HEK293 (cell line): Measurements from ENCODE around the gene GPR4.
A peak's percentile ranks its signal among the peaks of the same experiment; 100 is the strongest.

ENCODE experiments used
- GLIS2 ChIP-seq: fragments of 450-650 bp; formaldehyde crosslinking; IDR thresholded peaks from 2 replicates; pipeline ENCODE4 v1.5.1; 2016; ENCODE audit warnings: missing biosample characterization, missing genetic modification characterization
- IKZF3 ChIP-seq: fragments of 450-650 bp; IDR thresholded peaks from 2 replicates; pipeline ENCODE4 v1.5.0; 2018; ENCODE audit warnings: missing biosample characterization, mild to moderate bottlenecking, missing genetic modification characterization, moderate library complexity
- KLF10 ChIP-seq: fragments of 450-650 bp; IDR thresholded peaks from 2 replicates; pipeline ENCODE4 v1.5.1; 2018; ENCODE audit warnings: missing biosample characterization, mild to moderate bottlenecking, missing genetic modification characterization
- KLF17 ChIP-seq: fragments of 450-650 bp; formaldehyde crosslinking; IDR thresholded peaks from 2 replicates; pipeline ENCODE4 v1.5.1; 2016; ENCODE audit warnings: missing biosample characterization, missing genetic modification characterization
- MYNN ChIP-seq: fragments of 450-650 bp; formaldehyde crosslinking; IDR thresholded peaks from 2 replicates; pipeline ENCODE4 v1.5.1; 2016; ENCODE audit warnings: missing biosample characterization, missing genetic modification characterization, borderline replicate concordance
- OVOL3 ChIP-seq: fragments of 450-650 bp; formaldehyde crosslinking; IDR thresholded peaks from 2 replicates; pipeline ENCODE4 v1.5.1; 2016; ENCODE audit warnings: missing biosample characterization, missing genetic modification characterization
- SCRT1 ChIP-seq: fragments of 450-650 bp; formaldehyde crosslinking; IDR thresholded peaks from 2 replicates; pipeline ENCODE4 v1.5.1; 2016; ENCODE audit warnings: missing biosample characterization, missing genetic modification characterization, borderline replicate concordance
- SP3 ChIP-seq: fragments of 450-650 bp; formaldehyde crosslinking; IDR thresholded peaks from 2 replicates; pipeline ENCODE4 v1.5.1; 2016; ENCODE audit warnings: missing biosample characterization, missing genetic modification characterization
- YY1 ChIP-seq: fragments of 450-650 bp; formaldehyde crosslinking; IDR thresholded peaks from 2 replicates; pipeline ENCODE4 v1.5.1; 2018; ENCODE audit warnings: missing biosample characterization, missing genetic modification characterization
- ZBTB20 ChIP-seq: fragments of 450-650 bp; formaldehyde crosslinking; IDR thresholded peaks from 2 replicates; pipeline ENCODE4 v1.5.1; 2016; ENCODE audit warnings: missing biosample characterization, missing genetic modification characterization
- ZBTB44 ChIP-seq: fragments of 450-650 bp; IDR thresholded peaks from 2 replicates; pipeline ENCODE4 v1.5.1; 2018; ENCODE audit warnings: missing biosample characterization, mild to moderate bottlenecking, missing genetic modification characterization
- ZNF114 ChIP-seq: fragments of 450-650 bp; formaldehyde crosslinking; IDR thresholded peaks from 2 replicates; pipeline ENCODE4 v1.5.0; 2017; ENCODE audit warnings: missing biosample characterization, missing genetic modification characterization
- ZNF121 ChIP-seq: fragments of 450-650 bp; formaldehyde crosslinking; IDR thresholded peaks from 2 replicates; pipeline ENCODE4 v1.5.1; 2016; ENCODE audit warnings: missing biosample characterization, missing genetic modification characterization
- ZNF132 ChIP-seq: fragments of 450-650 bp; formaldehyde crosslinking; IDR thresholded peaks from 2 replicates; pipeline ENCODE4 v1.5.1; 2017; ENCODE audit warnings: missing biosample characterization, missing genetic modification characterization, borderline replicate concordance
- ZNF140 ChIP-seq: fragments of 450-650 bp; formaldehyde crosslinking; IDR thresholded peaks from 2 replicates; pipeline ENCODE4 v1.5.1; 2016; ENCODE audit warnings: missing biosample characterization, missing genetic modification characterization
- ZNF157 ChIP-seq: fragments of 450-650 bp; formaldehyde crosslinking; IDR thresholded peaks from 2 replicates; pipeline ENCODE4 v1.5.1; 2016; ENCODE audit warnings: missing biosample characterization, missing genetic modification characterization
- ZNF24 ChIP-seq: fragments of 450-650 bp; formaldehyde crosslinking; IDR thresholded peaks from 2 replicates; pipeline ENCODE4 v1.5.1; 2016; ENCODE audit warnings: missing biosample characterization, missing genetic modification characterization
- ZNF514 ChIP-seq: fragments of 450-650 bp; formaldehyde crosslinking; IDR thresholded peaks from 2 replicates; pipeline ENCODE4 v1.5.1; 2016; ENCODE audit warnings: missing biosample characterization, missing genetic modification characterization
- ZNF521 ChIP-seq: fragments of 450-650 bp; formaldehyde crosslinking; IDR thresholded peaks from 2 replicates; pipeline ENCODE4 v1.5.1; 2017; ENCODE audit warnings: missing biosample characterization, mild to moderate bottlenecking, missing genetic modification characterization
- ZNF561 ChIP-seq: fragments of 450-650 bp; IDR thresholded peaks from 2 replicates; pipeline ENCODE4 v1.5.1; 2018; ENCODE audit warnings: missing biosample characterization, missing genetic modification characterization, borderline replicate concordance
- ZNF571 ChIP-seq: fragments of 450-650 bp; formaldehyde crosslinking; IDR thresholded peaks from 2 replicates; pipeline ENCODE4 v1.5.0; 2017; ENCODE audit warnings: missing biosample characterization, missing genetic modification characterization
- ZNF600 ChIP-seq: fragments of 450-650 bp; formaldehyde crosslinking; IDR thresholded peaks from 2 replicates; pipeline ENCODE4 v1.5.1; 2016; ENCODE audit warnings: missing biosample characterization, missing genetic modification characterization
- ZNF621 ChIP-seq: fragments of 450-650 bp; formaldehyde crosslinking; IDR thresholded peaks from 2 replicates; pipeline ENCODE4 v1.5.1; 2017; ENCODE audit warnings: missing biosample characterization, missing genetic modification characterization
- ZNF654 ChIP-seq: fragments of 450-650 bp; formaldehyde crosslinking; IDR thresholded peaks from 2 replicates; pipeline ENCODE4 v1.5.1; 2016; ENCODE audit warnings: low read depth, missing biosample characterization, missing genetic modification characterization
- TF ChIP-seq, protein P1 (sequence below): fragments of 450-650 bp; formaldehyde crosslinking; IDR thresholded peaks from 2 replicates; pipeline ENCODE4 v1.5.1; 2016; ENCODE audit warnings: missing biosample characterization, missing genetic modification characterization
- TF ChIP-seq, protein P2 (sequence below): fragments of 450-650 bp; formaldehyde crosslinking; IDR thresholded peaks from 2 replicates; pipeline ENCODE4 v1.5.1; 2016; ENCODE audit warnings: missing biosample characterization, missing genetic modification characterization, borderline replicate concordance

The GPR4 gene

DNA sequence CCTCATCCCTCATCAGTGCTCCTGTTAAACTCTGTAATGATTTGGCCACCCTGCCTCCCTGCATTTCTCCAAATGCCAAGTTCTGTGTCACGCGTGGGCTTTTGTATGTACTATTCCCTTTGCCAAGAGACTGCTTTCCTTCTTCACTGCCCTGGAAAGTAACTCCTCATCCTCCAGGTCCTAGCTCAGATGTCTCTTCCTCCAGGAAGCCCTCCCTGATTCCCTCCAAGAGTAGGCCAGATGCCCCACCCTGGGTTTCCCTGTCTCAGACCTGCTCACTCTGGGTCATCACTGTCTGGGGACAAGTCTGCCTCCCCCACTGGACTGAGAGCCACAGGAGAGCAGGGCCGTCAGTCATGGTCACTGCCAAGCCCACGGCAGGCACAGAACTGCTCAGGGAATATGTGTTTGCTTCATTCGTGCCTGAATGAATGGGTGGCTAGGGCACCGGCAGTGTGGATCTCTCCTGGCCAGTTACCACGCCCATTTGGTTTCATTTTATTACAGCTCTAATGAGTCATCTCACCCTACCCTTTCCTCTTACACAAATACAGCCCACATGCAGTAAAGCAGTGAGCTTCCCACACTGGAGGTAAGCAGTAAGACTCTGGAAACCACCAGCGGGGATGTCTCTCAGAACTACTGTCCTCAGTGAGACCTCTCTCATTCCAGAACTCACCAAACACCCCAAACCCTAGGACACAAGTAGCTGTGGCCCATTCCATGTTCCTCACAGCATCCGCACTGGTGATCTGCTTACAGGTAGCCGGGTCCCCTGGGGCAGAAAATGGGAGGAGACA lies 12.1 kb upstream of the GPR4 start (continued):
- TF ChIP-seq, protein P1, sequence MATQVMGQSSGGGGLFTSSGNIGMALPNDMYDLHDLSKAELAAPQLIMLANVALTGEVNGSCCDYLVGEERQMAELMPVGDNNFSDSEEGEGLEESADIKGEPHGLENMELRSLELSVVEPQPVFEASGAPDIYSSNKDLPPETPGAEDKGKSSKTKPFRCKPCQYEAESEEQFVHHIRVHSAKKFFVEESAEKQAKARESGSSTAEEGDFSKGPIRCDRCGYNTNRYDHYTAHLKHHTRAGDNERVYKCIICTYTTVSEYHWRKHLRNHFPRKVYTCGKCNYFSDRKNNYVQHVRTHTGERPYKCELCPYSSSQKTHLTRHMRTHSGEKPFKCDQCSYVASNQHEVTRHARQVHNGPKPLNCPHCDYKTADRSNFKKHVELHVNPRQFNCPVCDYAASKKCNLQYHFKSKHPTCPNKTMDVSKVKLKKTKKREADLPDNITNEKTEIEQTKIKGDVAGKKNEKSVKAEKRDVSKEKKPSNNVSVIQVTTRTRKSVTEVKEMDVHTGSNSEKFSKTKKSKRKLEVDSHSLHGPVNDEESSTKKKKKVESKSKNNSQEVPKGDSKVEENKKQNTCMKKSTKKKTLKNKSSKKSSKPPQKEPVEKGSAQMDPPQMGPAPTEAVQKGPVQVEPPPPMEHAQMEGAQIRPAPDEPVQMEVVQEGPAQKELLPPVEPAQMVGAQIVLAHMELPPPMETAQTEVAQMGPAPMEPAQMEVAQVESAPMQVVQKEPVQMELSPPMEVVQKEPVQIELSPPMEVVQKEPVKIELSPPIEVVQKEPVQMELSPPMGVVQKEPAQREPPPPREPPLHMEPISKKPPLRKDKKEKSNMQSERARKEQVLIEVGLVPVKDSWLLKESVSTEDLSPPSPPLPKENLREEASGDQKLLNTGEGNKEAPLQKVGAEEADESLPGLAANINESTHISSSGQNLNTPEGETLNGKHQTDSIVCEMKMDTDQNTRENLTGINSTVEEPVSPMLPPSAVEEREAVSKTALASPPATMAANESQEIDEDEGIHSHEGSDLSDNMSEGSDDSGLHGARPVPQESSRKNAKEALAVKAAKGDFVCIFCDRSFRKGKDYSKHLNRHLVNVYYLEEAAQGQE: no peak
- TF ChIP-seq ZNF140 (no peak), SP3 (tag by site-specific recombination) (peak; percentile 53), ZNF621 (tag by site-specific recombination) (no peak), OVOL3 (no peak), ZNF24 (tag by site-specific recombination) (peak; percentile 57; the same call in 1 of the 2 replicates), YY1 (tag by site-specific recombination) (no peak), KLF17 (no peak), GLIS2 (tag by site-specific recombination) (no peak; the same call in 1 of the 2 replicates), ZBTB44 (no peak), ZBTB20 (tag by site-specific recombination) (peak; percentile 87), ZNF114 (no peak), ZNF561 (tag by site-specific recombination) (no peak), ZNF157 (tag by site-specific recombination) (no peak), ZNF514 (tag by site-specific recombination) (no peak), MYNN (tag by site-specific recombination) (no peak), ZNF571 (tag by site-specific recombination) (no peak), ZNF521 (no peak), KLF10 (tag by site-specific recombination) (peak; percentile 35; the same call in 1 of the 2 replicates), SCRT1 (tag by site-specific recombination) (0 out of 2 replicates have a peak, but pooled peaks have one; percentile 21), ZNF132 (tag by site-specific recombination) (no peak), ZNF654 (no peak), IKZF3 (tag by site-specific recombination) (peak; percentile 34; the same call in 1 of the 2 replicates), ZNF600 (tag by site-specific recombination) (peak; percentile 85), ZNF121 (tag by site-specific recombination) (no peak)
- TF ChIP-seq, protein P2, sequence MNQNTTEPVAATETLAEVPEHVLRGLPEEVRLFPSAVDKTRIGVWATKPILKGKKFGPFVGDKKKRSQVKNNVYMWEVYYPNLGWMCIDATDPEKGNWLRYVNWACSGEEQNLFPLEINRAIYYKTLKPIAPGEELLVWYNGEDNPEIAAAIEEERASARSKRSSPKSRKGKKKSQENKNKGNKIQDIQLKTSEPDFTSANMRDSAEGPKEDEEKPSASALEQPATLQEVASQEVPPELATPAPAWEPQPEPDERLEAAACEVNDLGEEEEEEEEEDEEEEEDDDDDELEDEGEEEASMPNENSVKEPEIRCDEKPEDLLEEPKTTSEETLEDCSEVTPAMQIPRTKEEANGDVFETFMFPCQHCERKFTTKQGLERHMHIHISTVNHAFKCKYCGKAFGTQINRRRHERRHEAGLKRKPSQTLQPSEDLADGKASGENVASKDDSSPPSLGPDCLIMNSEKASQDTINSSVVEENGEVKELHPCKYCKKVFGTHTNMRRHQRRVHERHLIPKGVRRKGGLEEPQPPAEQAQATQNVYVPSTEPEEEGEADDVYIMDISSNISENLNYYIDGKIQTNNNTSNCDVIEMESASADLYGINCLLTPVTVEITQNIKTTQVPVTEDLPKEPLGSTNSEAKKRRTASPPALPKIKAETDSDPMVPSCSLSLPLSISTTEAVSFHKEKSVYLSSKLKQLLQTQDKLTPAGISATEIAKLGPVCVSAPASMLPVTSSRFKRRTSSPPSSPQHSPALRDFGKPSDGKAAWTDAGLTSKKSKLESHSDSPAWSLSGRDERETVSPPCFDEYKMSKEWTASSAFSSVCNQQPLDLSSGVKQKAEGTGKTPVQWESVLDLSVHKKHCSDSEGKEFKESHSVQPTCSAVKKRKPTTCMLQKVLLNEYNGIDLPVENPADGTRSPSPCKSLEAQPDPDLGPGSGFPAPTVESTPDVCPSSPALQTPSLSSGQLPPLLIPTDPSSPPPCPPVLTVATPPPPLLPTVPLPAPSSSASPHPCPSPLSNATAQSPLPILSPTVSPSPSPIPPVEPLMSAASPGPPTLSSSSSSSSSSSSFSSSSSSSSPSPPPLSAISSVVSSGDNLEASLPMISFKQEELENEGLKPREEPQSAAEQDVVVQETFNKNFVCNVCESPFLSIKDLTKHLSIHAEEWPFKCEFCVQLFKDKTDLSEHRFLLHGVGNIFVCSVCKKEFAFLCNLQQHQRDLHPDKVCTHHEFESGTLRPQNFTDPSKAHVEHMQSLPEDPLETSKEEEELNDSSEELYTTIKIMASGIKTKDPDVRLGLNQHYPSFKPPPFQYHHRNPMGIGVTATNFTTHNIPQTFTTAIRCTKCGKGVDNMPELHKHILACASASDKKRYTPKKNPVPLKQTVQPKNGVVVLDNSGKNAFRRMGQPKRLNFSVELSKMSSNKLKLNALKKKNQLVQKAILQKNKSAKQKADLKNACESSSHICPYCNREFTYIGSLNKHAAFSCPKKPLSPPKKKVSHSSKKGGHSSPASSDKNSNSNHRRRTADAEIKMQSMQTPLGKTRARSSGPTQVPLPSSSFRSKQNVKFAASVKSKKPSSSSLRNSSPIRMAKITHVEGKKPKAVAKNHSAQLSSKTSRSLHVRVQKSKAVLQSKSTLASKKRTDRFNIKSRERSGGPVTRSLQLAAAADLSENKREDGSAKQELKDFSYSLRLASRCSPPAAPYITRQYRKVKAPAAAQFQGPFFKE (tag by site-specific recombination): no peak
